GM12878 (cell line): ENCODE results near the gene P2RX6.

Experiments
- POLR2AphosphoS5 ChIP-seq: IDR thresholded peaks from 2 replicates; pipeline ENCODE4 v1.6.1; 2011; ENCODE audit warnings: mild to moderate bottlenecking, low read length, inconsistent platforms
- ZNF24 ChIP-seq: fragments of 450-650 bp; IDR thresholded peaks from 2 replicates; pipeline ENCODE4 v1.6.1; 2017; ENCODE audit warnings: antibody characterized with exemption, mild to moderate bottlenecking
- TF ChIP-seq, protein P1 (sequence below), 3 experiments: IDR thresholded peaks in 2 of 3; conservative IDR thresholded peaks in 1 of 3; 2 replicates each; pipeline ENCODE4 v1.5.1; 2011; ENCODE audit warnings: low read depth in 3 of 3, low read length in 3 of 3, mild to moderate bottlenecking in 3 of 3, control low read depth in 2 of 3, moderate library complexity in 2 of 3, inconsistent platforms in 1 of 3, mixed read lengths in 1 of 3; ENCODE audit not compliant: control insufficient read depth in 2 of 3, insufficient read depth in 1 of 3; ENCODE audit errors: extremely low read depth in 1 of 3

DNA sequence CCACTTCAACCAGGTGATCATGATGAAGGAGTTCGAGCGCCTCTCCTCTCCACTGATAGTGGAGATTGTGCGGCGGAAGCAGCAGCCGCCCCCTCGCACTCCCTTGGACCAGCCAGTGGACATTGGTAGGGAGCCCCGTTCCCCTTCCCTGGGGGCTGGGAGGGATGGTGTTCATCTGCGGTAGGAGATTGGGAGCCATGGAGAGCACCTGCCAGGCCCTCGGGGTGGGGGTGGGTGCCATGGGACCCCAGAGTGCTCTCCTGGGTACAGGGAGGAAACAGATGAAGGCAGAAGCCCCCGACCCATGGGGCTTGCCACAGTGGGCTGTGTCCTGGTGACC, 20.1 kb upstream of the P2RX6 start:
- TF ChIP-seq ZNF24 (no peak), POLR2AphosphoS5 (no peak)
- TF ChIP-seq, protein P1, sequence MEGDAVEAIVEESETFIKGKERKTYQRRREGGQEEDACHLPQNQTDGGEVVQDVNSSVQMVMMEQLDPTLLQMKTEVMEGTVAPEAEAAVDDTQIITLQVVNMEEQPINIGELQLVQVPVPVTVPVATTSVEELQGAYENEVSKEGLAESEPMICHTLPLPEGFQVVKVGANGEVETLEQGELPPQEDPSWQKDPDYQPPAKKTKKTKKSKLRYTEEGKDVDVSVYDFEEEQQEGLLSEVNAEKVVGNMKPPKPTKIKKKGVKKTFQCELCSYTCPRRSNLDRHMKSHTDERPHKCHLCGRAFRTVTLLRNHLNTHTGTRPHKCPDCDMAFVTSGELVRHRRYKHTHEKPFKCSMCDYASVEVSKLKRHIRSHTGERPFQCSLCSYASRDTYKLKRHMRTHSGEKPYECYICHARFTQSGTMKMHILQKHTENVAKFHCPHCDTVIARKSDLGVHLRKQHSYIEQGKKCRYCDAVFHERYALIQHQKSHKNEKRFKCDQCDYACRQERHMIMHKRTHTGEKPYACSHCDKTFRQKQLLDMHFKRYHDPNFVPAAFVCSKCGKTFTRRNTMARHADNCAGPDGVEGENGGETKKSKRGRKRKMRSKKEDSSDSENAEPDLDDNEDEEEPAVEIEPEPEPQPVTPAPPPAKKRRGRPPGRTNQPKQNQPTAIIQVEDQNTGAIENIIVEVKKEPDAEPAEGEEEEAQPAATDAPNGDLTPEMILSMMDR (IDR thresholded peaks at IDR 0.05 in 2 of 3, conservative IDR thresholded peaks at IDR 0.05 in 1 of 3; ENCODE audit: control insufficient read depth in 2 of 3, extremely low read depth in 1 of 3, insufficient read depth in 1 of 3, low read depth in 3 of 3, low read length in 3 of 3), result no peak
